NB4 (cell line): ENCODE measurements around the gene EIF5A.

Experiments
- CTCF ChIP-seq: IDR thresholded peaks from one replicate; pipeline ENCODE4 v1.5.1; 2012; ENCODE audit warnings: low read depth, low read length
- POLR2A ChIP-seq: IDR thresholded peaks from 2 replicates; pipeline ENCODE4 v1.6.1; 2011; ENCODE audit warnings: mild to moderate bottlenecking; ENCODE audit not compliant: insufficient read length; ENCODE audit errors: extremely low read depth

GRCh38 chr17:7258731-7259554 lies 48.5 kb upstream of the EIF5A start:
- no peak for TF ChIP-seq POLR2A
- TF ChIP-seq CTCF, result no peak
